GM18907 (cell line): ENCODE results near the gene HSD17B12.

Experiments
- ATAC-seq: cut with Tn5 transposase; IDR thresholded peaks from one replicate; pipeline ENCODE4 v1.9.1; 2021; ENCODE audit warnings: mild to moderate bottlenecking, moderate library complexity; ENCODE audit not compliant: unreplicated experiment

Gene HSD17B12

DNA sequence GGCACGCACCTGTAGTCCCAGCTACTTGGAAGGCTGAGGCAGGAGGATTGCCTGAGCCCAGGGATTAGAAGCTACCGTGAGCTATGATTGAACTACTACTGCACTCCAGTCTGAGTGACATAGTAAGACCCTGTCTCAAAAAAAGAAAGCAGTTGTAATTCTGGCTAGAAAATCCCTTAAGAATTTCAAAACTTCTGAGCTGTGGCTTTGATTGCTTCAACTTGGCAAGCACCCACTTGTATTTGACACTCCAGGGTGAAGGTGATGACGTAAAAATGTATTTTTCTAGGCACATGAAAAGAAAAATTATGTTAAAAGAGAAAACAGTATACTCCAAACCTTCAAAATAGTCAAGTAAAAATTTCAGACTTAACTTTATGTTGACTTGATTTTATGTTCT, 176.5 kb downstream of the HSD17B12 start:
- ATAC-seq, result no peak

DNA sequence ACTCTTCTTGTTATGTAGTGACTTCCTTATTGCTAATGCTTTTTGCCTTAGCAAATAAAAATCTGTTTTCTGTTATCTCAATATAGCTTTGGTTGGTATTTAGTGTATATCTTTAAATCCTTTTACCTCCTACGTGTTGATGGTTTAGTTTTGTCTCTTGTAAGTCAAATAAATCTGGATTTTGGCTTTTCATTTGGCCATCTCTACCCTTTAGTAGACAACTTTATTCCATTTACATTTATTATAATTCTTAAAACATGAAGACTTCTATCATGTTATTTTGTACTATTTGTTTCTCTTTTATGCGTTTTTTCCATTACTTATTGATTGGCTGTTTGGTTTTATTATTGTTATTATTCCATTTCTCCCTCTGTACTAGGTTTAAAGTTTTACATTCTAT, 180.6 kb downstream of the HSD17B12 start:
- no peak for ATAC-seq

DNA sequence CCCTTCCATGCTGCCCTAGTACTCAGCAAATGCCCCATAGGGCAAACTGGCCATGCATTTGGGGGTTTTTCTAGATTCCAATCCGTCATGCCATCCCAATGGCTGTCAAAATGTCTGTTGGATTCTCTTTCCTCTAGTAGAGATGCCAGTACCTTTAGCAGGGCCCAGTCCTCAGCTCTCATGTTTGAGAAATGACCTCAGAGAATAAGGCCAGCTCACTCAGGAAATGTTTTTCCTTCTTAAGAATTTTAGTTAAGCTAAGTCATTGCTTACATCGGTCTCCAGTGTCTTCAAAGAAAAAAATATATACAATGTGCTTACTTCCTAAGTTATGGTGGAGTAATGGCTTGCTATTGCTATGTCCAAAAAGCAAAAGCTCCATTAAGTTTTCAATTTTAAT, 186.0 kb downstream of the HSD17B12 start:
- no peak for ATAC-seq

DNA sequence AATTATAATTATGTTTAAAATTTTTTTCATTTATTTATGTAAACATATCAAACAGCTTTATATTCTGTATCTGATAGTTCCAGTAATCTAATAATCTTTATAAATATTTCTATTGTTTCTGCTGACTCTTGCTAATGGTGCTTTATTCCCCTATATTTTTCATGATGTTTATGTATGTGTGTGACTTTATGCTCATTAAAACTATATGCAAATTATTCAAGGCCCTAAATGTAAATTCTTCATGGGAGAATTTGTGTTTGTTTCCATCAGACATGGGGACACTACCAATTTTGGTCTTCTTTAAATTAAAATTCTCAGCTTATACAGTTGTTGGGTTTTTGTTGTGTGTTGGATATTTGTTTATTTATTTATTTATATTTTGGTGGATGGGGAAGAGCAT, 186.4 kb downstream of the HSD17B12 start:
- ATAC-seq, result no peak

DNA sequence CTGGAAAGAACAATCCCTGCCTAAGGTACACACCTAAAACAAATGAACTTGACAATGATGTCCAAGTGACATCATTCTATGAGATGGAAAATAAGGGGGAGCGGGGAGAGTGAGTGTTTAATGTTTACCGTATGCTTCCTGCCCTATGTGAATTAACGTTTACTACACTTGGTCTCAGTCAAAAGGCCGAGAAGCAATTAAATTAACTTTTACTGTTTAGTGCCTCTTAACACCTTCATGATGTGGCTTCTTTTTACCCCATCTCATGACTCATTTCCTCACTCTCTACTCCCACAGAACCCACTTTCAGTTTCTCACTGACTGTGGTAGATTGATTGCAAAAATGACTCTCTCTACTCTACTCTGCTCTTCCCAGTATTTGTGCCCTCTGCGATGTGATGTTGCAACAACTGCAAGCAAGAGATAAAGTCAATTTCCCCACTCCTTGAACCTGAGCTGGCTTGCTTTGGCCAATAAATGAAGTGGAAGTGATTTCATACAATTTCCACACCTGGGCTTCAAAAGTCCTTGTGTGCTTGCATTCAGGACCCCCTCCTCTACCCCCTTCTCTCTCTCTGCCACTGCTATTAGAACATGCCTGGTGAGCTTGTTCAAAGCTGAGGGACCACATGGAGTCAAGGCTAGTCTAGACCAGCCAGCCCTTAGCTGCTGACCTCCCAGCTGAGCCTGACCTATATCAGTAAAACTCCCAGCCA, 188.5 kb downstream of the HSD17B12 start:
- peak; percentile 100 for ATAC-seq

DNA sequence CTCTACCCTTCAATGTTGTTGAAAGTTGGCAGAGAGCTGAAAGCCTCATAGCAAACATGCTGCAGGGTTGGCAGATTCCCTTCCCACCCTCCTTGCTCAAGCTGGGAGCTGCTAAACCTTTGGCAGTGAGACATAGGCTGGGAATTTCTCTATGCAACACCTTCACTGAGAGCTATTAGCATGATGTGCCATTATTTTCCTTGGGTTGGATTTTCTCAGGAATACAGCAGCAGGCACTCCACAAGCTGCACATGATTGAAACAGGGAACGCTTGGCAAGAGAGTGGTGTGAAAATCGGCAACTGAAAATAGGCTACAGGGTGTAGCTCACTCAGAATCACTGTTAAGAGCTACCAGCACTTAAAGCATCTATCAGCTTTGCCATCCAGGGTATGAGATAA, 190.5 kb downstream of the HSD17B12 start:
- ATAC-seq, result no peak

DNA sequence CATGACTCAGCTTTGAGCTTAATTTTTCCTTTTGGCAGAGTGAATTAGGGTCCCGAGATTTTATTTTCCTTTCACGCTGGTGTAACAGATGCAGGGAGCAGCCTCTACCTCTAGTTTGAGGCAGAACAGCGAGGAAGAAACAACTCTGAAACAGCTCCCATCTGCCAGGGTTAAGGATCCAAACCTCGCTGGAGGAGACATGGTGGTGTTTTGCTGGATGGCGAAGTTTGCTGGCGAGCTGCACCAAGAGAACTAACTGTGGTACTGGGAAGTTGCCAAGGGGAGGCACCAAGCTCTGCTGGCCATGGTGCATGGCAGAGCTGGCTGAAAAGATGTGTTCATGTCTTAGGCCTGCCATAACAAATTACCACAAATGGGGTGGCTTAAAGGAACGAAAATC, 192.5 kb downstream of the HSD17B12 start:
- no peak for ATAC-seq

DNA sequence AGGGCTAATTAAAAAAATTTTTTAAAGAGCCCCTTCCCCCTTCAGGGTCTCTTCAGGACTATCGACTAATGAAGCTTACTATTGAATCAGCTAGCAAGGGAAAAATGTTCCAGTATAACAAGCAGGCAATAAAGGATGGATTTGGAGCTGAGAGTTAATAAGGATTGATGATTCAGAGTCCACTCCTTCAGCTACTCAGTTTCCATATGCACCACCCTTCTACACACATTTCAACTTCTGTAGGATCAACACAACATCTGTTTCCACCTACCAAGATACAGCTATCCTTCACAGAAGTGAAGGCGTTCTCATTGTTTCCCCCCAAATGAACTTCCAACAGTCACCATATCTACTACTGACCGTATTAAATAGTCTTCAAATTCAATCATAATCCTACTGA, 193.5 kb downstream of the HSD17B12 start:
- ATAC-seq, result no peak

DNA sequence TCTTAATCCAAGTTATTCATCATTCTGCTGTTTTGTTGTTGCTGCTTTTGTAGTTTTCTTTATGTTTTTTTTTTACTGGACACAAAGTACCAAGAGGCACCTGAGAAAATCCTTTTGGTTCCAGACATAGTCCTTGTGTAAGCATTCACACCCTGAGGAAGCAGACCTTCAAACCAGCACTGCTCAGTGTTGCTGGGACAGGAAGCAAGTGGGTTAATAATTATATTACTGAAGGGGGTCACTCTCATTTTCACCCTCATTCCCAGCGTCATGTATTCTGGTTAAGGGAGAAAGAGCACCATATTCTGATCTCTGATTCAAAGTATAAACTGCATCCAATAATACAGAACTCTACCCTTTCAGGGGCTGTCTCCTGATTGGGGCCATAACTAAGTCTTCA, 194.2 kb downstream of the HSD17B12 start:
- ATAC-seq, result peak; percentile 89

DNA sequence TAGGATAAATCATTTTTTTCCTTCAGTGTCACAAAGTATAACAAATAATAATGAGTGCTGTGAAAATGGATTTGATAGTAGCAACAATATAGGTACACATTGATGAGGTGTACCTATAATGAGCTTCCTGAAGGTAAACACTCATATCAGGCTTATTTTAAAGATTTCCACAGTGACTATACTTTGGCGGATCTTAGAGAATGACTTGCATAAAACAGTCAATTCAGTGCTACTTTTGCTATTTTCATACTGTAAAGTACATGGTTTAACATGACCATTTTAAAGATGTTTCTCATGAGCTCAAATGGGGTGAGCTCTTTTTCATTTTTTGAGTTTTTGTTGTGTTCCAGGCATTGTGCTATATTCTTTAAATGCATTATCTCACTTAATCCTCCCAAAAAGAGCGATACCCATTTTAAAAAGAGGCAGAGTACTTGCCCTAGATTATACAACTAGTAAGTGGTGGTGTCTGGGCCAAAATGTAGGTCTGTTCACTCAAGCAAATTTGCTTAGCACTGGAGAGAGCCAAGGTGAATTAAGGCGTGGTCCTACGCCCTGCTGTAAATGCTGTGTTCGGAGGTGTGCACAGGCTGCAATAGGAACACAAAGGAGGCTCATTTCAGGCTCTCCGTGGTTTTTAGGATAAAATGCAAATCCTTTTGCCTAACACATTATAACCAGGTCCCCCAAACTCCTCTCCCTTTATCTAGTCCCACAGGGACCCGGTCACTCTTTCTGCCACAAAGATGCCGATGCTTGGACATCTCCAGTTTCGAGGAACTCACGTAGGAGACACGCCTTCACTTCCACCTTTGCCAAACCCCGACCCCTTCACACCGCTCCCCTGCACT, 199.5 kb downstream of the HSD17B12 start:
- peak; percentile 8 for ATAC-seq

DNA sequence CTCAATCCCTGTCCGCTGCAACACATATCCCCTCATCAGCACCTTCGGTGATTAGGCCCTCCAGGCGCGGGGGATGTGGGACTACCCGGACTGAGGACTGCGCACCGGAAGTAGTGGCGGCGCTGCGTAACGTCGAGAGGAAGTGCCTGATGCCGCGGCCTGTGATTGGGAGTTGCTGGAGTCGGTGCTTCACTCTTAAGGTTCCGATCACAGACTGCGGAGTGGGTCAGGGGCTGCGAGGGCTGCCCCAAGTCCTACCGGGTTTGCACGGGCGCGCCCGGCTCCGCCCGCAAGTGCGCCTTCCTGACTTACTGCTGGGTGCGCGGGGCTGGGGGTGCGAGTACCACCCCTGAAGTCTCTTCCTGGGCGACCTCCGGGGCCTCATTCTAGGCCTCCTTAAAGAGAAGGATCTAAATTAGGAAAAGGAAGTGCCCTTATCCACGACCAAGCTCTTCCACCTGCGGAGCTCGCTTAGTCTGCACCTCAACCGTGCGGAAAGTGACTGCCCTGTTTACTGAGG, 200.2 kb downstream of the HSD17B12 start, which contains the start of gene ALKBH3:
Gene ALKBH3 (plus strand): TSS at position 192 of the 520 bp plus-strand sequence. CDS start 1,822 bp downstream, outside the sequence.
- ATAC-seq, result peak; percentile 98

DNA sequence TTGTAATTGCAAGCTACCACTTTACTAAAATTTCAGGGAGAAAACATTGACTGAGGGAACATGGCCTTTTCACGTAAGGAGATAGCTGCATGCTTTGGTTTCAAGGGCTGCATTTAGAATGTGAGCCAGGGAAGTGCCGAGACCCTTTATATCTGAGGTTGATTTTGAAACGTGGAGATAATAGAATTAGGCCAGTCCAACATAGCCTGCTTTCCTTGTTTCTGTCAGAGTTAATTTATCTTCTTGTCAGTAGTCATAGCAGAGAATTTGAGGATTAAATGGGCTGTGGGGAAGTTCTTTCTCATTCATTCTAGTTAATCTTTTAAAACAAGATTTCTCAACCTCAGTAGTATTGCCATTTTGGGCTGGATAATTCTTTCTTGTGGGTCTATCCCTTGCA, 212.3 kb downstream of the HSD17B12 start:
- ATAC-seq, result no peak

DNA sequence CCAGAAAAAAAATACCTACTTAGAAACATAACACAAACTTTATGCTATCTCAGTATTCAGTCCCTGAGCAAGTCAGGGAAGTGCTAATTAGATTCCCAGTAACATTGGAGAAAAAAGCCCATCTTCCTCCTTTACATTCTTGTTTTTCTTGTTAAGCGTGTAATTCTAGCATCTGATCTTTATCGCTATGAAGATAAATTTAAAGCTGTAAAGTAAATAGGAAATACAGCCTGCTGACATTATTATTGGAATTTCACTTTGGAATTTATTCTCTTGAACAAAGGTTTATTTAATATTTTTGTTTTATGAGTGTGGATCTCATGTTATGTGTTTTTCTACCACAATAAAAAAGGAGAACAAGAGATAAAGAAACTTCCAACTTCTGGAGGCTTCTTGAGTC, 214.0 kb downstream of the HSD17B12 start:
- no peak for ATAC-seq

DNA sequence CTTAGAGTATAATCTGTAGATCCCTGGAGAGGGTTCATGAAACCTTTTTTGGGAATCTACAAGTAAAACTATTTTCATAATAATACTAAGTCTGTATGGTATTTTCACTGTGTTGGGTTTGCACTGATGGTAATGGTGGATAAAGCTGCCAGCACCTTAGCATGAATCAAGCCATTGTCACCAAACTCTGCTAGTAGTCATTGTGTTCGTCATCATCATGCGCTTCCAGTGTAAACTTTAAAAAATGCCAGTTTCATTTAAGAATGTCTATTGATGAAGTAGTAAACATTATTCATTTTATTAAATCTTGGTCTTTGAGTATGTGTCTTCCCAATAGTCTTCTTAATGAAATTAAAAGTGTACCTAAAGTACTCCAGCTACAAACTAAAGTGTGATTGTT, 215.1 kb downstream of the HSD17B12 start:
- ATAC-seq, result no peak

DNA sequence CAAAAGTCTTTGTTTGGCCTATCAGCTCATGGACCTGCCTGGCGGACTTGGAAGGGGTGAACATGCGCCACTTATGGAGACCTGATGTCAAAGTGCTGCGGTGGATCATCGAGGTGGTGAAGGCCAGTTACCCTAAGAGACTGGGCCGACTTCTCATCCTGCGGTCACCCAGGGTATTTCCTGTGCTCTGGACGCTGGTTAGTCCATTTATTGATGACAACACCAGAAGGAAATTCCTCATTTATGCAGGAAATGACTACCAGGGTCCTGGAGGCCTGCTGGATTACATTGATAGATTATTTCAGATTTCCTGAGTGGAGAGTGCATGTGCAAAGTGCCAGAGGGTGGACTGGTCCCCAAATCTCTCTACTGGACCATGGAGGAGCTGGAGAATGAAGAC, 218.0 kb downstream of the HSD17B12 start:
- no peak for ATAC-seq

DNA sequence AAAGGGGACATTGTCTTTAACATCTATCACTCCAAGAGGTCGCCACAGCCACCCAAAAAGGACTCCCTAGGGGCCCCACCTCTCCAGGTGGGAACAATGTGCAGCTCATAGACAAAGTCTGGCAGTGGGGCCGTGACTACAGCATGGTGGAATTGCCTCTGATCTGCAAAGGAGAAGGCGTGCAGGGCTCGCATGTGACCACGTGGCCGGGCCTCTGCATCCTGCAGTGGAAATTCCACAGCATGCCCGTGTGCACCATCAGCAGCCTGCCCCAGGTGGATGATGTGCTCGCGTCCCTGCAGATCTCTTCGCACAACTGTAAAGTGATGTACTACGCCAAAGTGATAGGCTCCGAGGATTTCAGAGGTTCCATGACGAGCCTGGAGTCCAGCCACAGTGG, 218.6 kb downstream of the HSD17B12 start:
- ATAC-seq, result no peak

DNA sequence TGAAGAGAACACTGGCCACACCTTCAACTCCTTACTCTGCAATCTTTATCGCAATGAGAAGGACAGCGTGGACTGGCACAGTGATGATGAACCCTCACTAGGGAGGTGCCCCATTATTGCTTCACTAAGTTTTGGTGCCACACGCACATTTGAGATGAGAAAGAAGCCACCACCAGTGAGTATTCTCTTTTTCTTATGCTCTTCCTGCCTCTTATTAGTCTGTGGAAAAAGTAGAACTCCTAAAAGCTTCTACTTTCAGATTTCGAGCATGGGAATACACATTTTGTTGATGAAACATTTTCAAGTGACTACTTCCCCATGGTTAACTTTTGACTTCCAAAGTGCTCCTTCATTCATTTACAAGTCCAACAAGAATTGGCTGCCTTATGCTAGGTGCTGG, 221.0 kb downstream of the HSD17B12 start:
- ATAC-seq, result no peak

DNA sequence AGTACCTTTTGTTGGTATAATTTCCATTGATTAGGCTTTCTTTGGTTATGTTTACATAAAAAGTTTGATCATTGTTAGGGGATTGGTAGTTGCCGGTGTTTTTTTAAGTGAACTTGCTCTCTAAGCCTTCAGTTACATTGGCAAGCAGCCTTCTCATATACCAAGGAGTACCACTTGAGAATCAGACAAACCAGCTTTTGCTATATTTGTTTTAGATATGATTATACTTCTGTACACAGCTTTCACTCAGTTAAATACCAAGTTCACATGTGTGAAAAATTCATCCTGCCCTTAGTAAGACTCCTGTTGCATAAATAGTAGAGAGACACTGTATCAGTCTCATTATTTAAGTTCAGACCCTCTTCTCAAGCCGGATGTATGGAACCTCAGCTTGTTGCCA, 222.5 kb downstream of the HSD17B12 start:
- ATAC-seq, result no peak

DNA sequence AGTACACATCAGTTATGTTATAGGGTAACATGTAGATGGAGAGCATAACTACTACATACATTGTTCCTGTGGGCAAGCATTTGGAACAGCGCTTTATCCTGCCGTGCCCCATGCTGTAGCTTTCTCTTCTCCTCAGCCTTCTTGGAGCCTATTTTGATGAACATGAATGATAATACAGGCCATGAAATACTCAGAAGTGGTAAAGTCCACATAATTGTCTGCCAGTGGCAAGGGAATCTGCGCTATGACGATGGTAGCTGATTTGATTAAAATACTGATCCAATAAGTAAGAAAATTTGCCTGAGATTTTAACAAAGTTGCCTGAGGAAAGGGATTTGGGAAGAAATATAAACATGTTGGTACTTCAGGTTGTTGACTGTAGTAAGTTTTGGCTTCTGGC, 223.4 kb downstream of the HSD17B12 start:
- no peak for ATAC-seq

DNA sequence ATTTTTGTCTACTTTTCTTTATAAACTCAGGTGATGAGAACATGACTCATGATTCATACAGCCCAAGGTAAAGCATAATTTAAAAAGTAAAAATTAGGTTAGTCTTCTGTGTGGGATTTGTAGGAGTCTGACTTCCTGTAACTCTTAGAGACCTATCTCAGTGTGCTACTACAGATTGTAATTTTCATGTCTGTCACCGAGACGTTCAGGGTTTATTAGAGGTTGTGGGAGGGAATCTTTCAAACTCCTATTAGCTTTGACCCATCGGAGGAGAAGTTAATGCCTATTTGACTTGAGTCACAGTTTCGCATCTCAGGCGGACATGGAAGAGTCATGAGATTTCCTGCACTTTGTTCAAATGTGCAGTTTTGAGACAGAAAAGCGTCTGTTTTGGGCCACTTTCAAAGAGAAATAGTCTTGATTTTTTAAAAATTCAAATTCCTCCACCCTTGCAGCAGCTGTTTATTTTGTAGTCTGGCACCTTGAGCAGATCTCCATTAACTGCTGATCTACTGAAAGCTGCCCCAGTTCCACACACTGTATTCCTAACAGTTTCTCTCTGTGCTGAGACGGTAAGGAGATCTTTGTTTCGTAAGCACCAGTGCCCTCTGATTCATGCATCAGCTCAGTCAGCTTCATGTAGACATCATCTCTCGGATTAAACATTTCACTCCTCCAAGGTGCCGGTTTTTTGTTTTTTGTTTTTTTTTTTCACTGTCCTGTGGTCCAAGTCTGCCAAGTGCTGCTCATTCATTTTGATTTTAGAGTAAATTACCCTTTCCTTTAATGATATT, 224.4 kb downstream of the HSD17B12 start:
- ATAC-seq, result no peak

DNA sequence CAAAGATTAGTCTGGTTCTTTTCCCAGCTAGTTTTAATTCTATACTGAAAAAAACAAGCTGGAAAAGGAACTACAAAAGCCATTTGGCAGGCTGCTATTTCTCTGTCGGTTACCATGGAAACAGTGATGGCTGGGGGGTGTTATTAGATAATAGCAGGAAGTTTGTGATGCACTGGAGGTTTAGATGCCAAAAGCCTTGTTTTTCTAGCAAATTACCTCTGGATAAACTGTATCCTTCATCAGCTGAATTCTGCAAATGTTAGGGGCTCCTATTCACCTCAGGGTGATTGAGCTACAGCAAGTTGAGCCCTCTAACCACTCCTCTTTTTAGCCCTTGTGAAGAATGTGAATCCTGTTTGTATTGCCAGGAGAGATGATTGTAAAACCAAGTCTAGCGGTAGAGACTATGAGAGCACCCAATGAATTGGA, 225.3 kb downstream of the HSD17B12 start:
- ATAC-seq, result no peak
